HG02938 (cell line): Measurements from ENCODE around the gene RSU1.

Experiments used
- ATAC-seq: cut with Tn5 transposase; IDR thresholded peaks from one replicate; pipeline ENCODE4 v1.9.1; 2021; ENCODE audit warnings: mild to moderate bottlenecking, moderate library complexity; ENCODE audit not compliant: unreplicated experiment

RSU1 gene

GRCh38 chr10:16822726-16823360 lies 5.6 kb upstream of the RSU1 start:
- ATAC-seq: no peak

DNA sequence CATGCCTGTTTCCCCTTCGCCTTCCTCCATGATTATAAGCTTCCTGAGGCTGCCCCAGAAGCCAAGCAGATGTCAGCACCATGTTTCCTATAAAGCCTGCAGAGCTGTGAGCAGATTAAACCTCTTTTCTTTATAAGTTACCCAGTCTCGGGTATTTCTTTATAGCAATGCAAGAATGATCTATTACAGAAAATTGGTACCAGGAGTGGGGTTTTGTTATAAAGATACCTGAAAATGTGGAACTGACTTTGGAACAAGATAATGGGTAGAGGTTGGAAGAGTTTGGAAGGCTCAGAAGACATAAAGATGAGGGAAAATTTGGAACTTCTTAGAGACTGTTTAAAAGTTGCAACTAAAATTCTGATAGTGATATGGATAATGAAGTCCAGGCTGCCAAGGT lies 4.8 kb upstream of the RSU1 start:
- no peak for ATAC-seq

DNA sequence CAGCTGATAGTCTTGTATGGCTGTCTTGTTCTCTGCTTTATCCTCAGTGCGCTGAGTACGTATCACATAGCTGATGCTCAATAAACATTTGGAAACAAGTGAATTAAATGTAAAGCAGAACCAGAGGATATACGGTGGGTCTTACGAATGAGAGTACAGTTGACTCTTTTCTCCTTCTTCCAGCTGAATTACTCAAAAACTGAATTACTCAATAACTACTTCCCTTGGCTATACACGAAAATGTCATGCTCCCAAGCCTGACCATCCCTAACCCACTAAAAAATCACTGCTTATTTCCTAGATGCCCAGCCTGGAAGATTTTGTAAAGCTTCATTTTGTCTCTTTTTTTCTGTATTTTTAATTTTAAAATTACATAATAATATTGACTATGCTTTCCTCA lies 3.2 kb upstream of the RSU1 start:
- ATAC-seq: no peak

DNA sequence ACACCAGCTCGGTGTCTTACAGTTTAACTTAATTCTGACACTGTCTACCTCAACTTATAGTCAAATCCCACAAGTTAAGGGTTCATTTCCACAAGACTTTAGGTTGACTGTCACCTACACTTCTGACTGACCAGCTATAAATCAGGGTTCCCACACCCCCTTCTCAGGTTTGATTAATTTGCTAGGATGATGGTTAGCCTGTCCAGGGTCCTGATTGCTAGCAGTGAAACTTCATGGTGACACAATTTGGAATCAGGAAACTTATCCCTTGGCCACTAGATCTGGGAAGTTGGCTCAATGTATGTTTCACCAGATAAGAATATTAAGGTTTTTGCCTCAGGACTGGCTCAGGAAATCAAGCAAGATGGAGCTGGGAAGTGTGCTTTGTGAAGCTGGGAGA lies 2.8 kb upstream of the RSU1 start:
- no peak for ATAC-seq

DNA sequence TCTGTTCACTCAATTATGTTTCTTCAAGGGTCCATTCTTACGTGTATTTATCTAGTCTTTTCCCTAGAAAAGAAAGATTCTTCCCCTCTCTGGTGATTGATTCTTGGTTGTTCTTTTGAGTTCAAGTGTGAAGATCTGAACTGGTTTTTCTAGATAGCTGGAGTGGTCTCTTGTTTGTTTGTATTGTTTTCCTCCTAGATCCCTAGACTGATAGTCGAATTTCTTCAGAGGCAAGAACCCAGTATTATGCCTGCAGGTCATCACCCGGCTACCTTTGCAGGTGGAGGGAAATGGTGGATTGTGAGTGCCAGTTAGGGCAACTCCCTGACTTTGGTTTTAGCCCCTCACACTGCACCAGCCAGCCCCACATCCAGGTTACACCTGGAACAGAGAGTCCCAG lies 2.2 kb upstream of the RSU1 start:
- ATAC-seq: no peak

GRCh38 chr10:16819026-16819425 lies 1.8 kb upstream of the RSU1 start:
- ATAC-seq: no peak

DNA sequence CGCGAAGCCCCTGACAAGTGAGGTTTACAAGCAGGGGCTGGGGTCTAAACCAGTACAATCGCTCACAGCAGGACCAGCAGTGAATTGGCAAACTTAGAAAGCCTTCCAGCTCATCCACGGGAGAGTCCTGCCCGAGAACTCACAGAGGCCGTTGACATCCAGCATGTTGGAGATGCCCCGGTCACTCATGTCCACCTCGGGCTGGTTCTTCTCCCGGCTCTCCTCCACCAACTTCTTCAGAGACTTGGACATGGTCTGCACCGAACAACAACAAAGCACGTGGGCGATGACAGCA lies 447 bp downstream of the RSU1 start:
- no peak for ATAC-seq

- no peak for ATAC-seq
Observed at GRCh38 chr10:16816171-16816570, 1.1 kb downstream of the RSU1 start.

GRCh38 chr10:16814012-16814411 lies 3.2 kb downstream of the RSU1 start:
- ATAC-seq: no peak

- no peak for ATAC-seq
Observed at GRCh38 chr10:16812676-16813075, 4.5 kb downstream of the RSU1 start.

DNA sequence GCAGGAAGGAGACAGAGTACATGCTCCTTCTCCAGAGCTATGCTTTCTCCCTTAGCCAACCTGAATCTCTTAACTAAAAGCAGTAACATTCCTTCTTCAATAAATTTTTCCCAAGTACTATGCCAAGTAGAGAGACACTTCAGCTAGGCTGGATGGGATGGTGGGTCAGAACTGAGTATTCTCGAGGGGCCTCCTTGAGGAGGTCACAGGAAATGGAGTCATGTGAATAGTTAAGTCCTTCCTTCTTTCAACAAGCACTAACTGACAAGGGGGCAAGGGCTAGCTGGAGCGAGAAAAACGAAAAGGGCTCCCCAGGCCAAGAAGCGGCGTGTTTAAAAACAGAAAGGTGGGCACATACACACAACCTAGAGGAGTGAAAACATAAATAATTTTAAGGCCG lies 5.5 kb downstream of the RSU1 start:
- ATAC-seq: no peak

GRCh38 chr10:16811292-16811691 lies 5.9 kb downstream of the RSU1 start:
- no peak for ATAC-seq

DNA sequence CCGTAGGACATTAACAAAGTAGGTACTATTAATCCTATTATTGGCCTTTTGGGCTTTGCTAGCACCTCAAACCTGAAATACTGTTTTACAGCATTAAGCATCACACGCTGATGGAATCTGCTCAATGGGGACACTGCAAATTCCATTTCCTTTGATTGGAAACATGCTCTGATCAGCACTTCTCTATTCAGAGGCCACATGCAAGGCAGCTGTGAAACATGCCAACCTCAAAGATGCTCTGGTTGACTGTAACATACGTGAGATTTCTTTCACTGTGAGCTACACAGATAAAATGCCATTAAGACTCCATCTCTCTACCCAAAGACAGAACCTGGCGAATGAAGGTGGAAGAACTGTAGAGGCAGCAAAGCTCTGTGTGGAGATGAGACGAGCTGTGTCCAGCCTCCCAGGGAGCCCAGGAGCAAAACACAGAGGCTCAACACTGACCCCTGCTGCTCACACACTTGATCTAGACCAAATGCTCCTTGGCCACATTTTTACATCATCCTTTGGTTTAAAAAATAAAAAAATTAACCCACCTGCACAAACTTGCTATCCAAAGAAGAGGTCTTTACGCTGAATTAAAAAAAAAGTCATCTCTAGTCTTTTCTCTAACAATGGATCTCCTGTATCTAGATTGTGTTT lies 8.0 kb downstream of the RSU1 start:
- peak; percentile 81 for ATAC-seq

DNA sequence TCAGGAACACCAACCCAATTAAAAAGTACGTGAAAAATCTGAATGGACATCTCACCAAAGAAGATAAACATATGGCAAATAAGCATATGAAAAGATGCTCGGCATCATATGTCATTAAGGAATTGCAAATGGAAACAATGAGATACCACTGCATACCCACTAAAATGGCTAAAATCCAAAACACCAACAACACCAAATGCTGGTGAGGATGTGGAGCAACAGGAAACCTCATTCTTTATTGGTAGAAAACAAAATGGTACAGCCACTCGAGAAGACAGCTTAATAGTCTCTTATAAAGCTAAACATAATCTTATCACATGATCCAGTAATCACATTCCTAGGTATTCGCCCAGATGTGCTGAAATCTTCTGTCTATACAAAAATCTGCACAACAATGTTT lies 13.1 kb downstream of the RSU1 start:
- ATAC-seq: no peak

DNA sequence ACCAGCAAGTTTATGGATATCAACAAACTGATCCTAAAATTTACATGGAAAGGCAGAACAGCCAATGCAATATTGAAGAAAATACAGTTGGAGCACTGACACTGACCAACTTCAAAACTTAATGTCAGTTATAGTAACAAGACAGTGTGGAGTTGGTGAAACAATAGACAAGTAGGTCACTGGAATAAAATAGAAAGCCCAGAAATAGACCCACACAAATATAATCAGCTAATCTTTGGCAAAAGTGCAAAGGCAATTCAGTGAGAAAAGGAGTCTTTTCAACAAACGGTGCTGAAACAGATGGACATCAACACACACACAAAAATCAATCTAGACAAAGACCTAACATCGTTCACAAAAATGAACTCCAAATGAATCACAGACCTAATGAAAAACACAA lies 13.8 kb downstream of the RSU1 start:
- ATAC-seq: no peak

DNA sequence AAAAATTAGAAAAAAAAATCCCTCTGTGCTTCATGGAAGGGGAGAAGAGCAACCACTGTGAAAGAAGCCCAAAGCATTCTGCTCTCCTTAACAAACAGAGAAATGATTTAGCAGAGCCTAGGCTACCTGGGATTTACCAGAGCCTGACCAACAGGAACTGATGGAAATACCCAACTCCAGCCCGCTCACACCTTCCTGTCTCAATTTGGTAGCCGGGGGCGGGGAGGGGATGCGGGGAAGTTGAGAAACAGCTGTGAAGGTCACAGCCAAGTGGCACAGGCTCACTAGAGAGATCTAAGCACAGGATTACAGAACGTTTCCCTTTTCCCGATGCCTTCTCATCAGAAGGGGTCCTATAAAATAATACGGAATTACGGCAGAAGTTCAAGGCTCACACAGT lies 17.6 kb downstream of the RSU1 start:
- ATAC-seq: peak; percentile 78

GRCh38 chr10:16798571-16798970 lies 18.7 kb downstream of the RSU1 start:
- ATAC-seq: no peak

- ATAC-seq: no peak
Observed at GRCh38 chr10:16795410-16796073, 21.7 kb downstream of the RSU1 start.

- no peak for ATAC-seq
Observed at GRCh38 chr10:16794005-16794404, 23.2 kb downstream of the RSU1 start.

DNA sequence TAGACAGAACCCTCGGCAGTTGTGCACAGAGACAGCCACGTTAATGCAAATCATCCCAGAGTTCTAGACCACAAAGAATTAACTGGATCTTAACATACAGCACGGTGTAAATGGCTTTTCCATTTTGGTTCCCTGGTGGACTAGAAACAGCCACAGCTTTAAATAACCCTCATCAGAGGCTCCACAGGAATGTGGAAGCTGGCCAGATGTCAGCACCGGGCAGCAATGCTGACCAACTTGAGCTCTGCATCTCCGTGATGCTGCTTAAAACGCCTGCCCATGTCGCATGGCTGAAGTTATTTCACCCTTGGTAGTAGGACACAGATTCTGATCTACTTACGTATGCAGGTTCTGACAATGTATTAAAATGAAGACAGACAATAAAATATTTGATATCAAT lies 24.5 kb downstream of the RSU1 start:
- ATAC-seq: no peak

GRCh38 chr10:16789765-16790164 lies 27.5 kb downstream of the RSU1 start:
- no peak for ATAC-seq

DNA sequence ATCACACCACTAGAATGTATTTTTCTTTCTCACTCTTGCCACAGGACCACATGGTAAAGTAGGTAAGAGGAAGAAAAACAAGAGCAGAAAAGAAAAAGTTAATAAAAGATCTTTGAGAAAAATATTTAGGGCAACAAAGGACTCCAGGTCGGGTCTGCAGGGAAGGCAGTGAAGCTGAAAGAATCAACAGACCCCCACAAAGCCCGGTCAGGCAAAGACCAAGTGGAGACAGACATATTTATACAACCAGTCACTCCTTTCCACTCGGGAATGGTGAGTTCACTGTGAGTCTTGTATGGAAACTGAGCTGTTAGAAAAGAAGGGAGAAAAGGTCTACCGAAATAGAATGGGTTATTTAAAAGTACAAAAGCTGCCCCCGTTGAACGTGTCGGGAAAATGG lies 28.0 kb downstream of the RSU1 start:
- no peak for ATAC-seq

DNA sequence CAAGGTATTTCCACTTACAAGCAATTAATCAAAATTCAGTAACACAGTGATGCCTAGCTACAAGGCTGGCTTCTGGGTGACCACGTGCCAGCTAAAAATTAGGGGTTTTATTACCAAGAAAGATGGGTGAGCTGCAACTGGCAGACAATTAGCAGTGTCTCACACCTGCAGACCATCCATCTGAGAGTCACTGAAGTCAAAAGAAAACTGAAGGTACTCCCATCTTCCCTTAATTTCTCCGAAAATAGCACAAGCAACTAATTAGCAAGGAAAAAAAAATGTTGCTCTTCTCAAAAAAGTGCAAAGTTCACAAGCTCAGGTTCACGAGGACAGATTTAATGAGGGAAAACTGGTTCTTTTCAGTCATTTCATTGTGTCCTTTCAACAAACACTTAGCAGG lies 28.4 kb downstream of the RSU1 start:
- no peak for ATAC-seq
